GM12873 (cell line): ENCODE measurements around the gene PXDN.

Experiments used
- CTCF ChIP-seq: IDR thresholded peaks from 2 replicates; pipeline ENCODE4 v1.5.1; 2012; ENCODE audit warnings: low read depth, mild to moderate bottlenecking, moderate library complexity, low read length, control low read depth; ENCODE audit not compliant: insufficient read depth; ENCODE audit errors: missing control alignments

PXDN gene

GRCh38 chr2:1619556-1619955 is 124.8 kb downstream of the PXDN start:
- TF ChIP-seq CTCF, result no peak

- no peak for TF ChIP-seq CTCF
These were observed 125.3 kb downstream of the PXDN start for GRCh38 chr2:1618974-1619373.

GRCh38 chr2:1618191-1618961 is 125.9 kb downstream of the PXDN start:
- TF ChIP-seq CTCF, result no peak

GRCh38 chr2:1617425-1618021 is 126.8 kb downstream of the PXDN start:
- no peak for TF ChIP-seq CTCF

- TF ChIP-seq CTCF, result no peak
These were observed 129.8 kb downstream of the PXDN start for GRCh38 chr2:1614564-1614963.

- TF ChIP-seq CTCF, result no peak
These were observed 130.5 kb downstream of the PXDN start for GRCh38 chr2:1613731-1614354.

- no peak for TF ChIP-seq CTCF
These were observed 131.3 kb downstream of the PXDN start for GRCh38 chr2:1613078-1613445.
